ENCODE measurements around the gene C1orf226. TPM values are rescaled to one million over a fixed set of nuclear protein-coding genes. Genes with fewer than 3 reads are reported as not detected.

C1orf226 gene
- total and polyA plus RNA-seq, 9 of the 15 experiments (the other 6 are each of a cell fraction or from before 2014, with no cell fraction given) = 0.10 to 1.4 (median 0.47) TPM

- TF ChIP-seq ZNF143 (CRISPR knock-in tag; IDR thresholded peaks at IDR 0.05) = no peak; the same call in 1 of the 2 replicates
- TF ChIP-seq TFE3 (CRISPR knock-in tag; IDR thresholded peaks at IDR 0.05) = no peak
- no peak for TF ChIP-seq ZNF445 (CRISPR knock-in tag; IDR thresholded peaks at IDR 0.05; ENCODE audit: low read depth)
- no peak for TF ChIP-seq RCOR1 (IDR thresholded peaks at IDR 0.05; ENCODE audit: borderline replicate concordance in 1 of 2, low read depth in 2 of 2, low read length in 2 of 2)
- TF ChIP-seq FOXK1 (CRISPR knock-in tag; IDR thresholded peaks at IDR 0.05; ENCODE audit: borderline replicate concordance) = no peak
- TF ChIP-seq TAF1 (IDR thresholded peaks at IDR 0.05; ENCODE audit: control insufficient read depth, extremely low read depth, insufficient read depth, low read length, severe bottlenecking) = no peak
- TF ChIP-seq STAG1 (CRISPR knock-in tag; IDR thresholded peaks at IDR 0.05; ENCODE audit: borderline replicate concordance) = no peak
- no peak for TF ChIP-seq ELF4 (CRISPR knock-in tag; IDR thresholded peaks at IDR 0.05)
- TF ChIP-seq BCOR (IDR thresholded peaks at IDR 0.05) = no peak
- TF ChIP-seq COPS2 (conservative IDR thresholded peaks at IDR 0.05) = no peak
- TF ChIP-seq CHD4 (IDR thresholded peaks at IDR 0.05; ENCODE audit: insufficient read depth, insufficient replicate concordance, low read depth, low read length, poor library complexity, severe bottlenecking) = no peak
- TF ChIP-seq TBL1XR1 (IDR thresholded peaks at IDR 0.05; ENCODE audit: low read length in 2 of 2) = 0 out of 4 replicates have a peak, but pooled peaks of 1 of the 2 experiments have one; percentile 23
- TF ChIP-seq SRSF9 (IDR thresholded peaks at IDR 0.05; ENCODE audit: borderline replicate concordance, low read depth, low read length) = no peak
- no peak for TF ChIP-seq THRB (CRISPR knock-in tag; conservative IDR thresholded peaks at IDR 0.05)
- no peak for TF ChIP-seq SMAD3 (CRISPR knock-in tag; conservative IDR thresholded peaks at IDR 0.05)
- TF ChIP-seq MBD2 (IDR thresholded peaks at IDR 0.05; ENCODE audit: borderline replicate concordance, low read depth) = no peak
- TF ChIP-seq ZNF165 (CRISPR knock-in tag; IDR thresholded peaks at IDR 0.05; ENCODE audit: borderline replicate concordance) = no peak
- no peak for TF ChIP-seq ZBTB2 (IDR thresholded peaks at IDR 0.05)
Observed at GRCh38 chr1:162390396-162391185, 9.1 kb downstream of the C1orf226 start (continued).
